Measurements from ENCODE around the gene CRYBA2.

The CRYBA2 gene

DNA sequence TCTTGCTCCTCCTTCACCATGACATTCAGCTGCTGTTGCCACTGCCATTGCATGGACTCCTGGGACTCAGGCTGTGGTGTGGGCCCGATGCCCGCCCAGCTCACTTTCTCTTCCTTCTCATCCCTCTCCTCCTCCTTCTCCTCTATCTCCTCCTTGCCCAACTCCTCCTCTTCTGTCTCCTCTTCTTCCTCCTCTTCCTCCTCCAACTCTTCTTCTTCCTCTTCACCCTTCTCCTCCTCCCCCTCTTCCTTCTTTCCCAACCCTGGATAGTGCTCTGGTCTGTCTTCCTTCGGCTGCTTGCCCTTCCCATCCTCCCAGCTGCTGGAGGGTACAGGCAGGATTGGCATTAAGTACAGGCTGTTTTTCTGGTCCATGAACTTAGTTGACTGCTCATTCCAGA is 10.8 kb upstream of the CRYBA2 start:
- H3K4me3 ChIP-seq (ENCODE audit: low read depth, low read length), result no peak overlapping the region
- TF ChIP-seq, protein P1, sequence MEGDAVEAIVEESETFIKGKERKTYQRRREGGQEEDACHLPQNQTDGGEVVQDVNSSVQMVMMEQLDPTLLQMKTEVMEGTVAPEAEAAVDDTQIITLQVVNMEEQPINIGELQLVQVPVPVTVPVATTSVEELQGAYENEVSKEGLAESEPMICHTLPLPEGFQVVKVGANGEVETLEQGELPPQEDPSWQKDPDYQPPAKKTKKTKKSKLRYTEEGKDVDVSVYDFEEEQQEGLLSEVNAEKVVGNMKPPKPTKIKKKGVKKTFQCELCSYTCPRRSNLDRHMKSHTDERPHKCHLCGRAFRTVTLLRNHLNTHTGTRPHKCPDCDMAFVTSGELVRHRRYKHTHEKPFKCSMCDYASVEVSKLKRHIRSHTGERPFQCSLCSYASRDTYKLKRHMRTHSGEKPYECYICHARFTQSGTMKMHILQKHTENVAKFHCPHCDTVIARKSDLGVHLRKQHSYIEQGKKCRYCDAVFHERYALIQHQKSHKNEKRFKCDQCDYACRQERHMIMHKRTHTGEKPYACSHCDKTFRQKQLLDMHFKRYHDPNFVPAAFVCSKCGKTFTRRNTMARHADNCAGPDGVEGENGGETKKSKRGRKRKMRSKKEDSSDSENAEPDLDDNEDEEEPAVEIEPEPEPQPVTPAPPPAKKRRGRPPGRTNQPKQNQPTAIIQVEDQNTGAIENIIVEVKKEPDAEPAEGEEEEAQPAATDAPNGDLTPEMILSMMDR (IDR thresholded peaks at IDR 0.05; ENCODE audit: insufficient read depth, low read depth, low read length, missing control alignments), result no peak
- DNase-seq (ENCODE audit: low read depth), result no peak

DNA sequence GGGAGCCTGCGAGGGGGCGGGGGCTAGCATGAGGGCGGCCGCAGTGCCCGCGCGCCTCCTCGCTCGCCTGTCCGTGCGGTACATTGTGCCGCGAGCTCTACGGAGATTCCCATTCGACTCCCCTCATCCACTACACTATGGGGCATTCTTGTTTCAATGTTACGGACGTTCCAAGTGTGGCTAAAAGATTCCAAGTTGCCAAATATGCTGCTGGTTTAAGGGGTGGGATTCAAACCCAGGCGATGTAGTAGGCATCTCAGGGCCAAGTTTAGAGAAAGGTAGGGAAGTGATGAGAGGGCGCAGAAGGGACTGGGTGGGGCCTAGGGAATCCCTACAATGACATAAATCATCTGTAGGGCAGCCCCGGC is 10.0 kb upstream of the CRYBA2 start:
- TF ChIP-seq, protein P1 (IDR thresholded peaks at IDR 0.05; ENCODE audit: insufficient read depth, low read depth, low read length, missing control alignments), result no peak
- no peak overlapping the region for H3K4me3 ChIP-seq (ENCODE audit: low read depth, low read length)
- DNase-seq (ENCODE audit: low read depth), result no peak

DNA sequence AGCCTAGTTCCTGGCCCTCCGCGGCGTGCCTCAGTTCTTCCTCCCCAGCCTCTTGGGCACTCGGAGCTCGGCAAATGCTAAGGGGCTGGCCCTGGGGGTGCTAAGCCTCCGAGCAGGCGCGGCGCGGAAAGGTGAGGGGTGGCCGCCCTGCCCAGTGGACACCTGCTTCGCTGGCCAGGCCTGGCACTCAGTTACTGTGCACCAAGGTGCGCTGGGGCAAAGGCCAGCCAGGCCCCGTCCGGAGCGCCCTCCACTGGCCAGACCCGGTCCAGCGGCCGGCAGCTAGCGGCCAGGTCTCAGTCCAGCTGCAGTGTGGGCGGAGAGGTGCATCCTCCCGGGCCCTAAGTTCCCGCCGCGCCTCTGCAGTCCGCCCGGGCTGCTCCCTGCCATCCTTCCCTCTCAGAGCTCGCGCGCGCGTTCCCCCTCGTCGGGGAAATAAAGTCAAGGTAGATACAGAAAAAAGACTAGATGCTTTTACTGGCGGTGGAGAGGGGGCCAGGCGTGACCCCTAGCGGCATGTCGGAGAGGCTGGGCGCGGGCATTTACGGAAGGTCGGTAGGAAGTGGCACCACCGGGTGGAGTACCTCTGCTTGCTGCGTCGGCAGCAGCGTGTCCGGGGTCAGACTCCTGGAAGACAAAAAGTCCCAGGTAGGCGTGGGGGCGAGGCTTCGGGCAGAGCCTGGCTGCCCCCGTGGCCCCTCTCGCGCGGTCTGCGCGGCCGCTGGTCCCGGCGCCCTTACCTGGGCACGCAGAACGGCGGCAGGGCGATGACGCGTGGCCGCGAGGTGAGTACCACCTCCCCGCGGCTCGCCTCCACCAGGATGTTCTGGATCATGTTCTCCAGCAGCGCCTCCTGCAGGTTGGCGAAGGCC is 9.4 kb upstream of the CRYBA2 start:
- no peak overlapping the region for H3K4me3 ChIP-seq (ENCODE audit: low read depth, low read length)
- DNase-seq (ENCODE audit: low read depth), result peak; percentile 21
- TF ChIP-seq, protein P1 (IDR thresholded peaks at IDR 0.05; ENCODE audit: insufficient read depth, low read depth, low read length, missing control alignments), result peak; percentile 19

DNA sequence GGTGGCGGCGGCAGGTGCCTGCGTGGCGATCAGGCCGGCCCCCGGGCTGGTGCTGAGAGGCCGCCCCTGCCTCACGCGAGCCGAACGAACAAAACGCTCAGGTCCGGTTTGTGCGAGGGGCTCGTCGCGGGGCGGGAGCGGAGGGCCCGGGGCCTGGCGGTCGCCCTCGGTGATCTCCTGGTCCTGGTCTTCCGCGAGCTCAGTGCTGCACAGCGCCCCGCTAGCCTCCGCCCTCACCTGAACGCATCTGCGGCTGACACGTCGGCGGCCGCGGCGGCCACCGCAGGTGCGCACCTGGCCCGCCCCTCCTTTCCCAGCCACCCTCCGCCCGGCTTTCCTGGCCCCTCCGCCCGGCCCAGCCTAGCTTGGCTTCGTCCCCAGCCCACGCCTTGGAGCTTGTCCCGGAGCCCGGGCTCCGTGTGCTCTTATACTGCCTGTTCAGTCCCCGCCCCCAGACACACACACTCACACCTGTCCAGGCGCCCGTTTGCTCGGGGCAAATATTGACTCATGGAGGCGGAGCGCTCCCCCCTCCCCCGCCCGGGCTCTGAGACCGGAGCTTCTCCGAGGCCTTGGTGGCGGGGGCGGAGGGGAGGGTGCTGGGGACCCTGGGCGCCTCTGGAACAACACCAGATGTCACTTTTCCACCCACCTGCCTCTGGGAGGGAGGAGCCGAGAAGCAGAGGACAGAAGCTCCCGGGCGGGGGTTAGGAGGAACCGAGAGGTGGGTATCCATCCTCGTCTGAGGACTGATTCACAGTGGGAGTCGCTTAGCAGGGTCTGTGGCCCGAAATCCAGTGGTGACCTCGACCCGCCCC is 8.6 kb upstream of the CRYBA2 start:
- no peak for DNase-seq (ENCODE audit: low read depth)
- H3K4me3 ChIP-seq (ENCODE audit: low read depth, low read length), result no peak overlapping the region
- TF ChIP-seq, protein P1 (IDR thresholded peaks at IDR 0.05; ENCODE audit: insufficient read depth, low read depth, low read length, missing control alignments), result no peak

DNA sequence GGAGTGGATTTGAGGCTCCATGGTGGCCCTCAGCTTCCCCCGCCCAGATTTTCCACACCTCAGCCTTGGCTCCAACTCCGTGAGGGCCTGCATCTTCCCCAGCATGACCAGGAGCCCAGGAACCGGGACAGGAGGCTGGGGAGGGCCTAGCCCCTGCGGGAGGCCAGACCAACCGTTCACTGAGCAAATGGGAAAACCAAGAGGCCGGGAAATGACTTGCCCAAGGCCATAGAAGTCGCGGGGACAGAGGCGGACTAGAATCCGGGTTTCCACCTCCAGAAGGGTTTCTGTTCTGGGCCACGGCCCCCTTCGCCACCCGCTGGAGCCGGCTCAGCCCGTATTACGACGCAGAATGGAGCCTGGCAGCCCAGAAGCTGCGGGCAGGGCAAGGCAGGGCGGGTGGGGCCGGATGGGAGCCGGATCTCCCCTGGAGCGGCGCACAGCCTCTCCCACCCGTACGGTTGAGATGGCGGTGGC is 7.9 kb upstream of the CRYBA2 start:
- TF ChIP-seq, protein P1 (IDR thresholded peaks at IDR 0.05; ENCODE audit: insufficient read depth, low read depth, low read length, missing control alignments), result no peak
- H3K4me3 ChIP-seq (ENCODE audit: low read depth, low read length), result no peak overlapping the region
- DNase-seq (ENCODE audit: low read depth), result no peak

DNA sequence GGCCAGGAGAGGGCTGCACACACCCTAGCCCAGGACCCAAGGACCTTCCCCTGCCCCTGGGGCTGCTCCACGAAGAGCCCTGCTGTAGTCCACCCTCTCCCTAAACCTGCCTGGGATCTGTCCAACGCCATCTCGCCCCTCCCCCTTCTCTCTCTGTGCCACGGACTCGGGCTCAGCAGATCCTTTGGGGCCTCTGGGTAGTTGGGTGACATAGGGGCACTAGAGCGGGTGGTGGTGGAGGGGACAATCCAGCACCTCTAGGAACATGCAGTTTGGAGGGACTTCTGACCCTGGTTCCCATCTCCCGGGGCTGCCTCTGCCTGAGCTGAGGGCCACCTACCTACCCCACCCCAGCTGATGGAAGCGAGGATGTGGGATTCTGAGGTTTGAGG is 7.3 kb upstream of the CRYBA2 start:
- no peak for DNase-seq (ENCODE audit: low read depth)
- TF ChIP-seq, protein P1 (IDR thresholded peaks at IDR 0.05; ENCODE audit: insufficient read depth, low read depth, low read length, missing control alignments), result no peak
- H3K4me3 ChIP-seq (ENCODE audit: low read depth, low read length), result no peak overlapping the region
